Testis (tissue), 3 donors: ENCODE measurements around the gene TMSB10. TPM values are rescaled to one million over a fixed set of nuclear protein-coding genes. Genes with fewer than 3 reads are reported as not detected.
"Not testable (repeated sequence)": the region's sequence is repeated elsewhere in the genome, so short reads cannot be mapped to it uniquely, and the experiment has no call there.

Source experiments
- DNase-seq: peaks from one replicate; pipeline ENCODE4 v3.0.0-alpha.2; 2019
- H3K27ac ChIP-seq, 2 donors: fragments of 200-600 bp; sonication (generic); one replicate each; pipeline ENCODE4 v1.5.1; 2019
- H3K27me3 ChIP-seq: fragments of 200-600 bp; sonication (generic); one replicate; pipeline ENCODE4 v1.5.1; 2019
- H3K36me3 ChIP-seq: fragments of 200-600 bp; sonication (generic); one replicate; pipeline ENCODE4 v1.5.1; 2017; ENCODE audit warnings: low read depth; ENCODE audit errors: missing control alignments
- H3K4me1 ChIP-seq: fragments of 200-600 bp; sonication (generic); one replicate; pipeline ENCODE4 v1.5.1; 2019
- H3K4me3 ChIP-seq, 2 donors: fragments of 200-600 bp; sonication (generic); one replicate each; pipeline ENCODE4 v1.5.1; 2017 to 2019
- H3K9me3 ChIP-seq: fragments of 200-600 bp; sonication (generic); one replicate; pipeline ENCODE4 v1.5.1; 2017
- POLR2A ChIP-seq: fragments of 450-650 bp; IDR thresholded peaks from one replicate; pipeline ENCODE4 v1.6.1; 2017; ENCODE audit warnings: antibody characterized with exemption, mild to moderate bottlenecking, moderate library complexity
- WGBS, 2 donors: methylation state at CpG; one replicate each; pipeline ENCODE4 v1.1.5; 2018; 5-methylcytosine and 5-hydroxymethylcytosine counted together
- intact Hi-C: fragments of 100-400 bp; cut with DNase I; formaldehyde crosslinking; loops from one replicate; pipeline ENCODE4 v1.15.1; 2023; ENCODE audit warnings: low total_unique reads
- polyA plus RNA-seq: library from polyadenylated mRNA; stranded (reverse); fragments of 350-450 nt; fragmentation: Illumina TruSeq; extraction: RNeasy Lipid Tissue Mini Kit (QIAGEN cat#74804); gene quantifications from one replicate; pipeline ENCODE4 v1.2.3, GENCODE V29; 2014; ENCODE audit warnings: low read depth, low replicate concordance; ENCODE audit not compliant: insufficient read depth
- total RNA-seq, 2 donors: library from RNA; depleted of rRNA; stranded (reverse); fragments of >200 nt; gene quantifications; one replicate each; pipeline ENCODE4 v1.2.3, GENCODE V29; 2016
- TF ChIP-seq, protein P1 (sequence below), 3 experiments: fragments of 450-650 bp in 2 of 3; fragments of 200-600 bp in 1 of 3; sonication (generic) in 1 of 3; IDR thresholded peaks; one replicate each; pipeline ENCODE4 v1.5.1; 2016 to 2019; ENCODE audit warnings: antibody characterized with exemption in 3 of 3, mild to moderate bottlenecking in 2 of 3, moderate library complexity in 1 of 3

The TMSB10 gene
- total and polyA plus RNA-seq, 3 donors from 2014 or later: 1,824 to 3,571 (median 2,819) TPM

DNA sequence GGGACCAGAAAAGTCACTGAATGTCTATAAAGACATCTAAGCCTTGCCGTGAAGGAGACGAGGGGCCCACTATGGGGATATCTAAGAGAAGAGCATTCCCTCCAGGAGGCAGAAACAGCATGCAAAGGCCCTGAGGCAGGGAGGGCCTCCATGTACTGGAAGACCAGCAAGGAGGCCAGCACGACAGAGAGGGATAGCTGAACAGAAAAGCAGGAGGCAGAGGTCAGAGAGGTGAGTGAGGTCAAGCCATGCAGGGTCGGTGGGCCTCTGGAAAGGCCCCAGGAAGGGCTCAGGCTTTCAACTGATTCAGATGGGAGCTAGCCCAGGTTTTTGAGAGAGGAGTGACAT is 30.3 kb upstream of the TMSB10 start:
- Histone ChIP-seq H3K9me3 (no peaks in the 10 kb centered on the region), H3K4me1 (peaks cover 2% of the 10 kb centered on the region), H3K4me3 (no peak overlapping the region), H3K36me3 (no peaks in the 10 kb centered on the region), H3K27ac (no peak overlapping the region), H3K27me3 (no peaks in the 10 kb centered on the region)
- TF ChIP-seq, protein P1, sequence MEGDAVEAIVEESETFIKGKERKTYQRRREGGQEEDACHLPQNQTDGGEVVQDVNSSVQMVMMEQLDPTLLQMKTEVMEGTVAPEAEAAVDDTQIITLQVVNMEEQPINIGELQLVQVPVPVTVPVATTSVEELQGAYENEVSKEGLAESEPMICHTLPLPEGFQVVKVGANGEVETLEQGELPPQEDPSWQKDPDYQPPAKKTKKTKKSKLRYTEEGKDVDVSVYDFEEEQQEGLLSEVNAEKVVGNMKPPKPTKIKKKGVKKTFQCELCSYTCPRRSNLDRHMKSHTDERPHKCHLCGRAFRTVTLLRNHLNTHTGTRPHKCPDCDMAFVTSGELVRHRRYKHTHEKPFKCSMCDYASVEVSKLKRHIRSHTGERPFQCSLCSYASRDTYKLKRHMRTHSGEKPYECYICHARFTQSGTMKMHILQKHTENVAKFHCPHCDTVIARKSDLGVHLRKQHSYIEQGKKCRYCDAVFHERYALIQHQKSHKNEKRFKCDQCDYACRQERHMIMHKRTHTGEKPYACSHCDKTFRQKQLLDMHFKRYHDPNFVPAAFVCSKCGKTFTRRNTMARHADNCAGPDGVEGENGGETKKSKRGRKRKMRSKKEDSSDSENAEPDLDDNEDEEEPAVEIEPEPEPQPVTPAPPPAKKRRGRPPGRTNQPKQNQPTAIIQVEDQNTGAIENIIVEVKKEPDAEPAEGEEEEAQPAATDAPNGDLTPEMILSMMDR (IDR thresholded peaks at IDR 0.05): no peak
- TF ChIP-seq POLR2A: no peak
- intact Hi-C loops: no loop called here
- DNase-seq: no peak
- WGBS, 2 donors: 73 to 82% methylated on average over 4 of the region's 4 CpGs

DNA sequence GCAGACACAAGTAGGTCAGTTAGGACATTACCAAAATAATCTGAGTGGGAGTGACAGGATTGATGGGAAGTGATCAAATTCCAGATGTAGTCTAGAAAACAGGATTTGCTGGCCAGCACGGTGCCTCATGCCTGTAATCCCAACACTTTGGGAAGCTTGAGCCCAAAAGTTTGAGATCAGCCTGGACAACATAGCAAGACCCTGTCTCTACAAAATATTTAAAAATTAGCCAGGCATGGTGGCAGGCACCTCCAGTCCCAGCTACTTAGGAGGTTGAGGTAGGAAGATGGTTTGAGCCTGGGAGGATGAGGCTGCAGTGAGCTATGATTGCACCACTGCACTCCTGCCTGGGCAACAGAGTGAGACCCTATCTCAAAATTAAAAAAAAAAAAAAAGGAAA is 29.8 kb upstream of the TMSB10 start:
- H3K36me3 ChIP-seq, H3K9me3 ChIP-seq, DNase-seq, intact Hi-C loops, H3K4me3 ChIP-seq, H3K27ac ChIP-seq, H3K27me3 ChIP-seq, H3K4me1 ChIP-seq: not testable (repeated sequence)
- 91 to 100% methylated on average over 1 of the region's 1 CpG for WGBS, 2 donors

DNA sequence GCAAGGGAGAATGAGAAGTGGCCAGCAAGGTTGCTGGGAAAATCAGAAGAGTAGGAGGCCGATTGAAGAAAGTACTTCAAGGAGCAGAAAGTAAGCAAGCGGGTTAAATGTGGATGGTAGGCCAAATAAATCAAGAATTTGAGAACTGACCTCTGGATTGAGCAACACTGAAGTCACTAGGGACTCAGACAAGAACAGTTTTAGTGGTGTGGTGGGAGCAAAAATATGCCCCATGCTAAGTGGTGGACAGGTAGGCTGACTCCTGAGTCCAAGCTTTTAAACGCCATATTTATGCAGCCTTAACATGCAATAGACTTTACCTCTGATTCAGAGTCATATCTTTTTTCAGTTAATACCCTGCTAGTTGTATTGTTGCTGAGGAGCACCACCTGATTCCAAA is 29.1 kb upstream of the TMSB10 start:
- intact Hi-C loops: no loop called here
- TF ChIP-seq, protein P1 (IDR thresholded peaks at IDR 0.05): no peak
- no peak for TF ChIP-seq POLR2A
- WGBS, 2 donors: 91 to 94% methylated on average over 3 of the region's 3 CpGs
- no peak for DNase-seq
- Histone ChIP-seq H3K27ac (no peak overlapping the region), H3K27me3 (no peaks in the 10 kb centered on the region), H3K9me3 (no peaks in the 10 kb centered on the region), H3K36me3 (no peaks in the 10 kb centered on the region), H3K4me3 (no peak overlapping the region), H3K4me1 (peaks cover 8% of the 10 kb centered on the region)

DNA sequence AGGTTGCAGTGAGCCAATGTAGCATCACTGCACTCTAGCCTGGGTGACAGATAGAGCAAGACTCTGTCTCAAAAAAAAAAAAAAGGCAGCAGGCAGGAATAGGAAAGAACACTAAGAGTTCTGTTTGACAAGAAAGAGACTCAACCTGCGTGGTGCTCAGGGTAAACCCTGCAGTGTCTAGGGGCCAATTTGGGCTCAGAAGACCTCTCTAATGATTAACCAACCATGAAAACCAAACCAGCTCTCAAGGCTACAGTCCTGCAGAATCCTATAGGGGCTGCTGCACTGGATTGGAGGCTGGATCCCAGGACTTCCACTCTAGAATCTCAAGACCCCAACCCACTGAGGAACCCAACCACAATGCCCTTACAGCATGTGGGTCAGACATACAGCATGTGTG is 27.0 kb upstream of the TMSB10 start:
- Histone ChIP-seq H3K9me3 (no peaks in the 10 kb centered on the region), H3K36me3 (no peaks in the 10 kb centered on the region), H3K27me3 (no peaks in the 10 kb centered on the region), H3K4me1 (peaks cover 11% of the 10 kb centered on the region), H3K27ac (no peak overlapping the region), H3K4me3 (no peak overlapping the region)
- TF ChIP-seq, protein P1 (IDR thresholded peaks at IDR 0.05): no peak
- no peak for TF ChIP-seq POLR2A
- 83 to 100% methylated on average over 1 of the region's 1 CpG for WGBS, 2 donors
- no peak for DNase-seq
- intact Hi-C loops: no loop called here

DNA sequence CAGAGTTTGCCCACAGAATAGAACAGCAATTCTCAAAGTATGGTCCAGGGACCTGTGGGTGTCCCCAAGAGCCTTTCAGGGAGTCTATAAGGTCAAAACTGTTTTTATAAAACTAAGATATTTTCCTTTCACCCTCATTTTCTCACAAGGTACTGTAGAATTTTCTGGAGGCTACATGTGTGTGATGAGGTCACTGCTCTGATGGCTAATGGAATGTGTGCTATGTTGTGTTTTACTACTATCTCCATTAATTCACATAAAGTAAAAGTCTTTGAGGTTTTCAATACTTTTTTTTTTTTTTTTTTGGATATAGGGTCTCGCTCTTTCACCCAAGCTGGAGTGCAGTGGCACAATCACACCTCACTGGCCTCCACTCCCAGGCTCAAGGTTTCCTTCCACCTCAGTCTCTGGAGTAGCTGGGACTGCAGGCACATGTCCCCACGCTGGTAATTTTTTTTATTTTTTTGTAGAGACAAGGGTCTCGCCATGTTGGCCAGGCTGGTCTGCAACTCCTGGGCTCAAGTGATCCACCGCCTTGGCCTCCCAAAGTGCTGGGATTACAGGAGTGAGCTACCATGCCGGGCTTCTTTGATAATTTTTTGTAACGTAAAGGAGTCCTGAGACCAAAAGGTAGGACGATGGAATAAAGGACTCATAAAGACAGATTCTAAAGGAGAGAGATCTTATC is 26.4 kb upstream of the TMSB10 start:
- peaks cover 11% of the 10 kb centered on the region for H3K4me1 ChIP-seq
- TF ChIP-seq POLR2A: no peak
- TF ChIP-seq, protein P1 (IDR thresholded peaks at IDR 0.05): no peak
- H3K36me3 ChIP-seq: no peaks in the 10 kb centered on the region
- H3K4me3 ChIP-seq: no peak overlapping the region
- no peak for DNase-seq
- H3K27me3 ChIP-seq: no peaks in the 10 kb centered on the region
- no peaks in the 10 kb centered on the region for H3K9me3 ChIP-seq
- intact Hi-C loops: no loop called here
- no peak overlapping the region for H3K27ac ChIP-seq
- 45 to 70% methylated on average over 6 to 7 of the region's 7 CpGs for WGBS, 2 donors
